Thyroid gland (tissue), 4 donors: ENCODE measurements around the gene PXN. TPM values are rescaled to one million over a fixed set of nuclear protein-coding genes. Genes with fewer than 3 reads are reported as not detected.
A peak's percentile ranks its signal among the peaks of the same experiment; 100 is the strongest.

Experiments
- DNase-seq, 2 donors: peaks; one replicate each; pipeline ENCODE4 v3.0.0-alpha.2; 2019
- H3K27ac ChIP-seq, 3 donors: fragments of 200-600 bp; sonication (generic); 1 replicate in 2 of 3; 2 replicates in 1 of 3; pipeline ENCODE4 v1.5.1; 2016 to 2019; ENCODE audit warnings: mild to moderate bottlenecking in 1 of 3, moderate library complexity in 1 of 3
- H3K27me3 ChIP-seq: fragments of 200-600 bp; sonication (generic); one replicate; pipeline ENCODE4 v1.5.1; 2019
- H3K36me3 ChIP-seq, 2 donors: fragments of 200-600 bp; sonication (generic); one replicate each; pipeline ENCODE4 v1.5.1; 2016 to 2019
- H3K4me1 ChIP-seq, 2 donors: fragments of 200-600 bp; sonication (generic); one replicate each; pipeline ENCODE4 v1.5.1; 2017 to 2019
- H3K4me3 ChIP-seq, 3 donors: fragments of 200-600 bp; sonication (generic); replicated peaks in 1 of 3; 1 replicate in 2 of 3; 2 replicates in 1 of 3; pipeline ENCODE4 v1.5.1; 2016; ENCODE audit warnings: mild to moderate bottlenecking in 1 of 3
- H3K9me3 ChIP-seq: fragments of 200-600 bp; sonication (generic); one replicate; pipeline ENCODE4 v1.5.1; 2017
- POLR2A ChIP-seq, 2 donors: fragments of 450-650 bp; IDR thresholded peaks; one replicate each; pipeline ENCODE4 v1.6.1; 2017; ENCODE audit warnings: antibody characterized with exemption in 2 of 2, mild to moderate bottlenecking in 2 of 2, moderate library complexity in 1 of 2
- WGBS, 2 donors: methylation state at CpG; one replicate each; pipeline ENCODE4 v1.1.5; 2017; 5-methylcytosine and 5-hydroxymethylcytosine counted together
- intact Hi-C: fragments of 100-400 bp; cut with DNase I; formaldehyde crosslinking; loops from one replicate; pipeline ENCODE4 v1.15.1; 2023
- total RNA-seq, 4 donors: library from RNA; depleted of rRNA; stranded (reverse); fragments of >200 nt; gene quantifications; one replicate each; pipeline ENCODE4 v1.2.3, GENCODE V29; 2016
- TF ChIP-seq, protein P1 (sequence below), 6 experiments: fragments of 200-600 bp in 3 of 6; fragments of 450-650 bp in 3 of 6; sonication (generic) in 3 of 6; IDR thresholded peaks; one replicate each; pipeline ENCODE4 v1.5.1; 2016 to 2019; ENCODE audit warnings: antibody characterized with exemption in 6 of 6, mild to moderate bottlenecking in 2 of 6, inconsistent platforms in 1 of 6, moderate library complexity in 1 of 6

The PXN gene
- 10 to 100 TPM; 61.7 to 95.5 (median 82.7) TPM for total RNA-seq

DNA sequence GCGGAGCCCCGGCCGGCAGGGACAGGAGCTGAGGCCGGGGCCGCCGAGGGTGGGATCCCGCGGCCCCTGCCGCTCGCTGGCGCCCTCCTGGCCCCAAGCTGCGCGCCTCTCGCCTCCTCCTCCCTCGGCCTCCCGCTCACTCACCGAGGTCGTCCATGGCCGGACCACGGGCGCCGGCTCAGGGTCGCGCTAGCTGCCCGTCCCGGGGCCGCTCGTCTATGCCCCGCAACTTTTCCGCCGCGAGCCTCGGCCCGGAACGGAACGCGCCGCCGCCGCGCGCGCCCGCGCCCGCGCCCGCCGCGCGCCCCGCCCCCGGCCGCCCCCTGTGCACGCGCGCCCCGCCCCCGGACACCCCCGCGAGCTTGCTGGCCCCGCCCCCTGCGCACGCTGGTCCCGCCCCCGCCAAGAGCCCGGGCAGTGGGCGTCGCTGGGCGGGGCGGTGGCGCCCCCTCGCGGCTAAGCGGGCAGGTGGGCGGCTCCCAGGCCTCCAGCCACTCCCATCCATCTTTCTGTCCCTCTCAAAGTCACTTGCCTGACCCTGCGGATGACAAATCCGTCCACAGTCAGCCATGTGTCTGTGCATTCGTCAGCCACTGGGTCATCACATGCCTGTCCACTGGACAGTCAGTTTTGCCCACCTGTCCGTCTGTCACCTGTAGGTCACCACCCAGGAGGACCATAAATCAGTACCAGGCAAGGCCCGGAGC, at the start of gene PXN:
PXN (minus strand) TSS at position 258 of the 707 bp plus-strand sequence; CDS start at position 157, 101 bp downstream.
- H3K27ac ChIP-seq, result peak within 1 kb of the TSS; percentile 85 to 97 (median 96)
- H3K36me3 ChIP-seq, result no peaks in the 10 kb centered on the region
- H3K27me3 ChIP-seq, result no peaks in the 10 kb centered on the region
- H3K4me1 ChIP-seq, result peaks cover 40 to 48% of the 10 kb centered on the region in 2 donors
- TF ChIP-seq POLR2A (IDR thresholded peaks at IDR 0.05), result peak in 1 of 2 donors; percentile 81
- TF ChIP-seq, protein P1, sequence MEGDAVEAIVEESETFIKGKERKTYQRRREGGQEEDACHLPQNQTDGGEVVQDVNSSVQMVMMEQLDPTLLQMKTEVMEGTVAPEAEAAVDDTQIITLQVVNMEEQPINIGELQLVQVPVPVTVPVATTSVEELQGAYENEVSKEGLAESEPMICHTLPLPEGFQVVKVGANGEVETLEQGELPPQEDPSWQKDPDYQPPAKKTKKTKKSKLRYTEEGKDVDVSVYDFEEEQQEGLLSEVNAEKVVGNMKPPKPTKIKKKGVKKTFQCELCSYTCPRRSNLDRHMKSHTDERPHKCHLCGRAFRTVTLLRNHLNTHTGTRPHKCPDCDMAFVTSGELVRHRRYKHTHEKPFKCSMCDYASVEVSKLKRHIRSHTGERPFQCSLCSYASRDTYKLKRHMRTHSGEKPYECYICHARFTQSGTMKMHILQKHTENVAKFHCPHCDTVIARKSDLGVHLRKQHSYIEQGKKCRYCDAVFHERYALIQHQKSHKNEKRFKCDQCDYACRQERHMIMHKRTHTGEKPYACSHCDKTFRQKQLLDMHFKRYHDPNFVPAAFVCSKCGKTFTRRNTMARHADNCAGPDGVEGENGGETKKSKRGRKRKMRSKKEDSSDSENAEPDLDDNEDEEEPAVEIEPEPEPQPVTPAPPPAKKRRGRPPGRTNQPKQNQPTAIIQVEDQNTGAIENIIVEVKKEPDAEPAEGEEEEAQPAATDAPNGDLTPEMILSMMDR (IDR thresholded peaks at IDR 0.05), result peak; percentile 53 to 91 (median 70)
- intact Hi-C loops, result loop anchor here (2.0 kb wide), 1 partner anchor 37 kb away; no protein-coding TSS in a partner anchor
- H3K9me3 ChIP-seq, result no peaks in the 10 kb centered on the region
- peak; percentile 83 to 88 for DNase-seq
- peak within 1 kb of the TSS; percentile 40 to 99 (median 92) for H3K4me3 ChIP-seq
- 25 to 40% methylated on average over 2 to 4 of the region's 81 CpGs for WGBS, 2 donors

DNA sequence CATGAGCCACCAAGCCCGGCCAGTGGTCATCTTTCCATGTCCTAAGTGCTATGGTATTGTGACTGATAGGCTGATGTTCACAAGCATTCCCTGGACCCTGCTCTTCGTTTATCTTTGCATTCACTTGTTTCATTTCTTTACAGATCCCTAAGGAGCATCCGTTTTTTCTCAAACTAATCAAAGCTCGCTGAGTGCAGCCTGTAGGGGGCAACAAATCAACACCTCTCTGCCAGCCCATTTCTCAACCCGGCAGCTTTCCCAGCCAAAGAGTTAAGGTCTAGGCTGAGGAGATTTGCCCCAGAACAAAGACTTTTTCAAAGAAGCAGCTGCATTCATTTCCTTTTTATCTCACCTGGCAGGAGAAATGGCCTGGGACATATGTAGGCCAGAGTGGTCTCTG, 48.7 kb upstream of the PXN start:
- H3K36me3 ChIP-seq, result no peaks in the 10 kb centered on the region
- no peaks in the 10 kb centered on the region for H3K9me3 ChIP-seq
- no peak for TF ChIP-seq POLR2A (IDR thresholded peaks at IDR 0.05)
- TF ChIP-seq, protein P1 (IDR thresholded peaks at IDR 0.05), result no peak
- no peak overlapping the region for H3K4me3 ChIP-seq
- peaks cover 6 to 8% of the 10 kb centered on the region in 2 donors for H3K4me1 ChIP-seq
- intact Hi-C loops, result no loop called here
- 59 to 67% methylated on average over 5 of the region's 5 CpGs for WGBS, 2 donors
- no peaks in the 10 kb centered on the region for H3K27me3 ChIP-seq
- H3K27ac ChIP-seq, result no peak overlapping the region
- DNase-seq, result no peak

DNA sequence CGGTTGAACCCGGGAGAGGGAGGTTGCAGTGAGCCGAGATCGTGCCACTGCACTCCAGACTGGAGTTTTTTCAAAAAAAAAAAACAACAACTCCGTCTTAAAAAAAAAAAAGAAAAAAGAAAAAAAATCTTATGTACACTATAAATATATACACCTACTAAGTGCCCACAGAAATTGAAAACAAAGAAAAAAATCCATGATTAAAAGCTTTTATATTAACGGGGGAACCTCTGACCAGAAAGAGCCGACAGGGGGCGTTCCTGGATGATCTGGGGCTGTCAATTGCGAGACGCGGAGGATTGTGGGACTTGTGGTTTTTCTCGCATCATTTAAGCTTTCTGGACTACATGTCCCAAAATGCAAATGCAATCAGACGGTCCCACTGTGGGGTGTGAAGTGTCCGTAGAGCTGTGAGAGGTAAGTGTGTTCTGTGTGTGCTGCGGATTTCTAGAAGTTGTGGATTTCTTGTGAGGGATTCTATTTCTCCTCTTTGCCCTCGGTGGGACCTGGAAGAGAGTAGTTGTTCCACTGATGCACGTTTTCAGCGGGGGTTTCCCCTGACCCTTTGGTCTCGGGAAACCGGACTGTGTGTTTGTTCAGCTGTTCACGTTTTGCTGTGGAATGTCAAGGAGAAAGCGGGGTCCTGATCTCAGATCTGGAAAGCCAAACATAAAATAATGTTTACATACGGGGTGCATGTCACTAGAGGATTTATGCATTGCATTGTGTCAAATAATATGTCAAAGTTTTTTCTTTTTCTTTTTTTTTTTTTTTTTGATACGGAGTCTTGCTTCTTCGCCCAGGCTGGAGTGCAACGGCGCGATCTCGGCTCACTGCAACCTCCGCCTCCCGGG, 36.7 kb upstream of the PXN start, which contains the start of gene SIRT4:
SIRT4 (plus strand) TSS at position 360 of the 854 bp plus-strand sequence. CDS start 1,241 bp downstream, outside the sequence.
- Histone ChIP-seq H3K4me3 (peak within 1 kb of the TSS; percentile 28 to 65 (median 41)), H3K27ac (peak within 1 kb of the TSS in 2 of 3 donors; percentile 52 to 59), H3K9me3 (no peaks in the 10 kb centered on the region), H3K36me3 (no peaks in the 10 kb centered on the region), H3K27me3 (no peaks in the 10 kb centered on the region), H3K4me1 (no peaks in the 10 kb centered on the region)
- TF ChIP-seq, protein P1 (IDR thresholded peaks at IDR 0.05), result peak; percentile 26 to 71 (median 60)
- peak in 1 of 2 donors; percentile 42 for TF ChIP-seq POLR2A (IDR thresholded peaks at IDR 0.05)
- intact Hi-C loops, result no loop called here
- peak; percentile 90 to 91 for DNase-seq
- WGBS, 2 donors, result 10 to 11% methylated on average over 31 of the region's 31 CpGs

DNA sequence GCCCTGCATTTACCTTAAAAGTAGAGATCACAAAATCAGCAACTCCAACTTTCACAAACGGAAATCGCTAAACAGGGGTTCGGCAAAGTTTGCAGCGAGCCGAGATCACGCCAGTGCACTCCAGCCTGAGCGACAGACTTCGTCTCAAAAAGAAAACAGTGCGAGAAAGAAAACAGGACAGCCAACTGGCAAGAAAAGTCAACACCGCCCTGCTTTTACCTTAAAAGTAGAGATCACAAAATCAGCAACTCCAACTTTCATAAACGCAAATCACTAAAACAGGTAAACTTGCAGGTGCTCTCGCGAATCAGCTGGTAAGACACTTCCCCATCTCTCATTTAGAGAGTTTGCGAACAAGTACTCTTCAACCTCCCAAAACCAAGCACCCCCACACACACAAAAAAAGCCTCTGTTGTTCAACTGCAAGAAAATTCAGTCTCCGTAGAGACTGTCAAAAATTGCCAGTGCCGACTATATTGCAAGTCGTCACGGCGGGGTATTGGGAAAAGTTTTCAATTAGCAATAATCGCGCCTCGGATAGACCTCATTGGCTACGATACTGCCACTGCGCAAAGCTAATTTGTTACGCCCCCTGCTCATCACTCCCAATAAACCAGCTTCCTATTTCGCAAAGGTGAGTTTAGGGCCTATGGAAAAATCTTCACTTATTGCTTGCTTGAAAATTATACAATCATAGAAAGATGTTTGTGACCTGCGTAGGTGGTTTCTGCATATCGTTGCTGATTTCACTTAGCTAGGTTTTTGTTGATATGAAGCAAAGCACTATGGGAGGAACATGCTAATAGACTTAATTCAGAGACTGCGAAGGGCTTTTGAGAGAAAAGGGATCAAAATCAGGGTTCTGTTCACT, 27.4 kb upstream of the PXN start, which contains the start of gene RNU4-1:
RNU4-1 (minus strand) TSS at position 577 of the 871 bp plus-strand sequence.
- 1 to 2% methylated on average over 29 of the region's 29 CpGs for WGBS, 2 donors
- Histone ChIP-seq H3K27me3 (no peaks in the 10 kb centered on the region), H3K9me3 (no peaks in the 10 kb centered on the region), H3K27ac (peak within 1 kb of the TSS; percentile 99), H3K4me3 (peak within 1 kb of the TSS; percentile 1 to 57 (median 29)), H3K4me1 (peaks cover 5 to 9% of the 10 kb centered on the region in 2 donors), H3K36me3 (no peaks in the 10 kb centered on the region)
- TF ChIP-seq, protein P1 (IDR thresholded peaks at IDR 0.05), result peak in 1 of 6 experiments; percentile 17
- peak; percentile 62 to 68 for TF ChIP-seq POLR2A (IDR thresholded peaks at IDR 0.05)
- DNase-seq, result peak; percentile 74 to 78
- intact Hi-C loops, result no loop called here
